Fibroblast of lung (primary cell): ENCODE results near the gene TLE5. TPM values are rescaled to one million over a fixed set of nuclear protein-coding genes. Genes with fewer than 3 reads are reported as not detected.

ENCODE experiments used
- DNase-seq, 2 donors: peaks; one replicate each; pipeline versions ENCODE4 v3.0.0 to v3.0.0-alpha.2; 2010; ENCODE audit warnings: low read depth in 2 of 2
- H2AFZ ChIP-seq: 2 replicates; pipeline ENCODE4 v1.5.1; 2012; ENCODE audit warnings: low read length, control low read depth, inconsistent platforms
- H3K27ac ChIP-seq: 2 replicates; pipeline ENCODE4 v1.5.1; 2011; ENCODE audit warnings: low read length, control low read depth; ENCODE audit not compliant: insufficient read depth
- H3K27me3 ChIP-seq: 2 replicates; pipeline ENCODE4 v1.5.1; 2011; ENCODE audit warnings: mild to moderate bottlenecking, low read length; ENCODE audit not compliant: control insufficient read depth, insufficient read depth
- H3K36me3 ChIP-seq: 2 replicates; pipeline ENCODE4 v1.5.1; 2011; ENCODE audit warnings: low read length; ENCODE audit not compliant: control insufficient read depth, insufficient read depth
- H3K4me1 ChIP-seq: 2 replicates; pipeline ENCODE4 v1.5.1; 2011; ENCODE audit warnings: low read length; ENCODE audit not compliant: control insufficient read depth, insufficient read depth; ENCODE audit errors: extremely low read depth
- H3K4me2 ChIP-seq: 2 replicates; pipeline ENCODE4 v1.5.1; 2011; ENCODE audit warnings: low read length, control low read depth; ENCODE audit not compliant: insufficient read depth; ENCODE audit errors: extremely low read depth
- H3K4me3 ChIP-seq, 4 experiments: fragments of 200-600 bp in 1 of 4; sonication (generic) in 1 of 4; replicated peaks in 1 of 4; 2 replicates each; pipeline ENCODE4 v1.5.1; 2011 to 2016; ENCODE audit warnings: low read length in 4 of 4, low read depth in 3 of 4, mild to moderate bottlenecking in 3 of 4, control low read depth in 2 of 4, inconsistent platforms in 1 of 4, mixed read lengths in 1 of 4; ENCODE audit not compliant: insufficient read depth in 1 of 4; ENCODE audit errors: control extremely low read depth in 1 of 4
- H3K79me2 ChIP-seq: 2 replicates; pipeline ENCODE4 v1.5.1; 2012; ENCODE audit warnings: mild to moderate bottlenecking, low read length, inconsistent platforms; ENCODE audit not compliant: control insufficient read depth, insufficient read depth
- H3K9ac ChIP-seq: 2 replicates; pipeline ENCODE4 v1.5.1; 2011; ENCODE audit warnings: mild to moderate bottlenecking, low read length, control low read depth; ENCODE audit not compliant: insufficient read depth
- H3K9me3 ChIP-seq: 2 replicates; pipeline ENCODE4 v1.5.1; 2012; ENCODE audit warnings: low read depth, low read length; ENCODE audit not compliant: control insufficient read depth, insufficient read depth
- H4K20me1 ChIP-seq: 2 replicates; pipeline ENCODE4 v1.5.1; 2011; ENCODE audit warnings: low read length; ENCODE audit not compliant: control insufficient read depth, insufficient read depth; ENCODE audit errors: extremely low read depth
- EZH2 ChIP-seq: IDR thresholded peaks from 2 replicates; pipeline ENCODE4 v1.5.1; 2012; ENCODE audit warnings: low read length, control low read depth, mild to moderate bottlenecking; ENCODE audit errors: missing control alignments
- polyA plus RNA-seq, 2 donors: library from polyadenylated mRNA; depleted of rRNA in 1 of 2; stranded (reverse) in 1 of 2; unstranded in 1 of 2; fragments of >200 nt; gene quantifications; 2 replicates each; pipeline ENCODE4 v1.2.1, GENCODE V29; 2011 to 2012; ENCODE audit warnings: missing spikeins in 1 of 2
- total RNA-seq: library from RNA; depleted of rRNA; stranded (reverse); fragments of >200 nt; gene quantifications from 2 replicates; pipeline ENCODE4 v1.2.1, GENCODE V29; 2014
- TF ChIP-seq, protein P1 (sequence below), 2 donors: IDR thresholded peaks in 1 of 2; conservative IDR thresholded peaks in 1 of 2; 1 replicate in 1 of 2; 2 replicates in 1 of 2; pipeline ENCODE4 v1.5.1; 2011 to 2012; ENCODE audit warnings: low read length in 2 of 2, control low read depth in 1 of 2, inconsistent platforms in 1 of 2, low read depth in 1 of 2, mild to moderate bottlenecking in 1 of 2

Gene TLE5
- total and polyA plus RNA-seq, 2 donors (not counting 1 experiment from before 2014, with no cell fraction given), result 173 to 319 TPM

DNA sequence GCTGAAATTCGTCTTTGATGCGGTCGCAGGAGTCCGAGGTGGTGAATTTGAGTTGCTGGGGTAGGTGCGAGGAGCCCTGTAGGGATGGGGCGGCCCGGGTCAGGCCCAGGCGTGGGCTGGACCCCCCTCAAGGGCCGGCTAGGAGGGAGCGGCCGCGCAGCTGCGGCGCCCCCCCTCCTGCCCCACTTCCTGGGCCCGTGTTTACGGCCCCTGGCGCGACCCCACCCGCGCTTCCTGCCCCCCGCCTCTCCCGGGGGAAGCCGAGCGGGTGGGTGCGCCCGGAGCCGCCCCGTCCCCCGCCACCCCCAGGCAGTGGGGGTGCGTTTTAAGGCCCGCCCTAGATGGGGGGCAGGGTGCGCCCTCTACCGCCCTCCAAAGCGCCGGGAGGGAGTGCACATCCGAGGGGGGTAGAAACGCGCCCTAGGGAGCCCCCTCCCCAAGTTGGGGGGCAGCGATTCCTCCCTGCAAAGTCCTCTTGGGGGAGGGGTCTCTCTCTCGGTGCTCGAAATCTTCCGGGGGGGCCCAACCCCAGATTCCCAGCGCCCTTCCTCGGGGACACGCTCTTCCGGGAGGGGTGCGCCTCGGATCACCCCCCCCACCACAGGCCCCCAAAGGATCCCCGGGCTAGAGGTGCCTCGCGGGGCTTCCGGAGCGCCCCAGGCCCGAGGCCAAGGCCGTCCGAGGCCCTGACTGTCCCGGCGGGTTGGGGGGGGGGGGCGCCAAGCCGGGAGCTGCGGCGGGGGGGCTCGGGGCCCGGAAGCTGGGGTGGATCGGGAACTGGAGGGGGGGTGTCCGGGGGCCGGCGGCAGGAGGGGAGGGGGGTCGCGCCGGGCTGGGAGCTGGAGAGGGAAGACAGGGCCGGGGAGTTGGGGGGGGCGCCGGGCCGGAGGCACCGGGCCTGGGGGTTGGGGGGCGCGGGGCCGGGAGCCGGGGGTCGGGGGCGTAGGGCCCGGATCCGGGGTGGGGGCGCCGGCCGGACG lies 823 bp downstream of the TLE5 start:
- Histone ChIP-seq H3K4me3 (peak overlapping the region; percentile 66 to 89 (median 82)), H3K4me1 (peaks cover 8% of the 10 kb centered on the region), H2AFZ (no peak overlapping the region), H3K36me3 (peaks cover 21% of the 10 kb centered on the region), H3K79me2 (peaks cover 18% of the 10 kb centered on the region), H3K9me3 (no peaks in the 10 kb centered on the region), H3K4me2 (peak overlapping the region; percentile 78), H3K9ac (peak overlapping the region; percentile 71), H3K27ac (peak overlapping the region; percentile 53), H4K20me1 (no peaks in the 10 kb centered on the region), H3K27me3 (no peaks in the 10 kb centered on the region)
- no peak for TF ChIP-seq EZH2
- TF ChIP-seq, protein P1, sequence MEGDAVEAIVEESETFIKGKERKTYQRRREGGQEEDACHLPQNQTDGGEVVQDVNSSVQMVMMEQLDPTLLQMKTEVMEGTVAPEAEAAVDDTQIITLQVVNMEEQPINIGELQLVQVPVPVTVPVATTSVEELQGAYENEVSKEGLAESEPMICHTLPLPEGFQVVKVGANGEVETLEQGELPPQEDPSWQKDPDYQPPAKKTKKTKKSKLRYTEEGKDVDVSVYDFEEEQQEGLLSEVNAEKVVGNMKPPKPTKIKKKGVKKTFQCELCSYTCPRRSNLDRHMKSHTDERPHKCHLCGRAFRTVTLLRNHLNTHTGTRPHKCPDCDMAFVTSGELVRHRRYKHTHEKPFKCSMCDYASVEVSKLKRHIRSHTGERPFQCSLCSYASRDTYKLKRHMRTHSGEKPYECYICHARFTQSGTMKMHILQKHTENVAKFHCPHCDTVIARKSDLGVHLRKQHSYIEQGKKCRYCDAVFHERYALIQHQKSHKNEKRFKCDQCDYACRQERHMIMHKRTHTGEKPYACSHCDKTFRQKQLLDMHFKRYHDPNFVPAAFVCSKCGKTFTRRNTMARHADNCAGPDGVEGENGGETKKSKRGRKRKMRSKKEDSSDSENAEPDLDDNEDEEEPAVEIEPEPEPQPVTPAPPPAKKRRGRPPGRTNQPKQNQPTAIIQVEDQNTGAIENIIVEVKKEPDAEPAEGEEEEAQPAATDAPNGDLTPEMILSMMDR (conservative IDR thresholded peaks at IDR 0.05 in 1 of 2, IDR thresholded peaks at IDR 0.05 in 1 of 2; ENCODE audit: low read depth in 1 of 2, low read length in 2 of 2), result peak; percentile 13 to 25
- peak; percentile 42 to 53 for DNase-seq

DNA sequence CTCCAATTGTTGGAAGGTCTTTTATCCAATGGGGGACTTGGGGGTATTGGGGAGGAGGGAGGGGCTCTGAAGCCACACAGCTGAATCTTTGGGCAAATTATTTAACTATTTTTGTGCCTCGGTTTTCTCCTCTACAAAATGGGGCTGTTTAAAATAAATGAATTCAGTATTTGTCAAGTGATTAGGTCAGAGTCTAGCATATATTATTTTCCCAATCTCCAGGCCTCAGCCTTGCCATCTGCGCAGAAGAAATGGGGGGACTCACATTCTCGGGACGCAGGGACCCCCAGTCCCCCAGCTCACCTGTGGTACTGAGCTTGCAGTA lies 1.5 kb downstream of the TLE5 start:
- H3K36me3 ChIP-seq, result peaks cover 22% of the 10 kb centered on the region
- no peaks in the 10 kb centered on the region for H4K20me1 ChIP-seq
- H3K79me2 ChIP-seq, result peaks cover 18% of the 10 kb centered on the region
- H3K9me3 ChIP-seq, result no peaks in the 10 kb centered on the region
- peak overlapping the region; percentile 78 for H3K4me2 ChIP-seq
- H3K4me1 ChIP-seq, result peaks cover 8% of the 10 kb centered on the region
- peak overlapping the region; percentile 66 to 89 (median 82) for H3K4me3 ChIP-seq
- TF ChIP-seq EZH2, result no peak
- TF ChIP-seq, protein P1 (conservative IDR thresholded peaks at IDR 0.05 in 1 of 2, IDR thresholded peaks at IDR 0.05 in 1 of 2; ENCODE audit: low read depth in 1 of 2, low read length in 2 of 2), result no peak
- no peak overlapping the region for H2AFZ ChIP-seq
- H3K27me3 ChIP-seq, result no peaks in the 10 kb centered on the region
- no peak for DNase-seq
- peak overlapping the region; percentile 53 for H3K27ac ChIP-seq
- H3K9ac ChIP-seq, result peak overlapping the region; percentile 71

DNA sequence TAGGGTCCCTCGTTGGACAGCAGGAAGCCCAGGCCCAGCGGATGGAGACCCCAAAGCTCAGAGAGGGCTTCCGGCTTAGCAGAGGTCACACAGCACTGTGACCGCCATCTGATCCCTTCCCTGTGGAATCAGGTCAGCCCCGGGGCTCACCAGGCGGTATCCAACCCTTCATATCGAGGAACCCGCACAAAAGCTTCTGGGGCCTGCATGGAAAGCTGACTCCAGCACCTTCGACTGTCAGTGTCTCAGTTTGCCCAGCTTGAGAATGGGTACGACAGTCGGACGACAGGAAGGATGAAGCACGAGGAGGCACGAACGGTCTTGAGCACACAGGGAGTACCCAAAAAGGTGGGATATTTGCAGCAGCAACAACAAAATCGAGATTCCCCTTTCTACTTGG lies 2.6 kb downstream of the TLE5 start:
- TF ChIP-seq, protein P1 (conservative IDR thresholded peaks at IDR 0.05 in 1 of 2, IDR thresholded peaks at IDR 0.05 in 1 of 2; ENCODE audit: low read depth in 1 of 2, low read length in 2 of 2), result no peak
- Histone ChIP-seq H3K9ac (no peak overlapping the region), H4K20me1 (no peaks in the 10 kb centered on the region), H3K36me3 (peaks cover 25% of the 10 kb centered on the region), H3K79me2 (peaks cover 18% of the 10 kb centered on the region), H3K4me3 (no peak overlapping the region), H3K4me1 (peaks cover 8% of the 10 kb centered on the region), H3K27me3 (no peaks in the 10 kb centered on the region), H3K4me2 (no peak overlapping the region), H2AFZ (no peak overlapping the region), H3K9me3 (no peaks in the 10 kb centered on the region), H3K27ac (no peak overlapping the region)
- DNase-seq, result no peak
